ENCODE data around the gene ZNF687. TPM values are rescaled to one million over a fixed set of nuclear protein-coding genes. Genes with fewer than 3 reads are reported as not detected.

The ZNF687 gene
- total RNA-seq, 1 experiment from 2014 or later = 34.3 TPM

DNA sequence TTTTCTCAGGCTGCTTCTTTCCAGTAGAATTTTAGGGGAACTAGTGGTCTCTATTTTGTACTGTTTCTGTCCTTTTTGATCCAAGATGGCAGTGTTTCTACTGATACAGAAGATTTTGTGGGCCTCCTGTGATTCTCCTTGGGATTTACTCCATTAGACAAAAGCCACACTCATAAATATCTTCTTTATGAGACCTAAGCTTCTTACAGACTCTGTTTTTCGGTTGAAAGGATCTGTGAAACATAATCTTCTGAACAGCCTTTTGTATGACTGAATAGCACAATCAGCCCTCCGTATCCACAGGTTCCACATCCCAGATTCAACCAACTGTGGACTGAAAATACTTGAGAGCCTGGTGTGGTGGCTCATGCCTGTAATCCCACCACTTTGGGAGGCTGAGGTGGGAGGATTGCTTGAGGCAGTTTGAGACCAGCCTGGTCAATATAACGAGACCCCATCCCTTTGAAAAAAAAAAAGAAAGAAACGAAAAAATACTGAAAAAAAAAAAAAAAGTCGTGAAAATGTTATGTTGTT is 38.3 kb upstream of the ZNF687 start:
- no peak overlapping the region for H3K4me2 ChIP-seq (ENCODE audit: low read length)
- ATAC-seq = no peak
- no peak overlapping the region for H2AFZ ChIP-seq (ENCODE audit: low read depth, low read length, poor library complexity, severe bottlenecking)
- ChIA-PET POLR2A (no interaction called here), RAD21 (ENCODE audit: low non-redundant PET in 1 of 2, low total read pairs in 2 of 2, uncharacterized antibody in 2 of 2, unreplicated experiment in 2 of 2) (no interaction called here), CTCF (no interaction called here)
- H3K9ac ChIP-seq (ENCODE audit: low read length) = no peak overlapping the region
- BruUV-seq (replicated peaks) = no TSS peak
- DNase-seq (ENCODE audit: low read depth, low spot score) = no peak
- H3K9me2 ChIP-seq (ENCODE audit: insufficient read depth) = no peaks in the 10 kb centered on the region
- H3K27ac ChIP-seq (ENCODE audit: low read depth, low read length) = no peak overlapping the region
- no peaks in the 10 kb centered on the region for H4K20me1 ChIP-seq (ENCODE audit: insufficient read depth)
- H3K27me3 ChIP-seq (ENCODE audit: insufficient read depth, low read length) = no peaks in the 10 kb centered on the region
- H3K4me3 ChIP-seq (replicated peaks in 1 of 2; ENCODE audit: low read depth in 1 of 2, low read length in 2 of 2) = no peak overlapping the region
- intact Hi-C loops (cut with micrococcal nuclease) = loop anchor here (10.0 kb wide), 1 partner anchor 219 kb away; no protein-coding TSS in a partner anchor
- peaks cover 5% of the 10 kb centered on the region; the same call in 1 of the 2 replicates for H3K79me2 ChIP-seq (ENCODE audit: insufficient read depth, low read length)
- H3K36me3 ChIP-seq (ENCODE audit: control insufficient read depth in 1 of 2, insufficient read depth in 2 of 2, low read length in 2 of 2) = peaks cover 63 to 80% of the 10 kb centered on the region in 2 experiments
- TF ChIP-seq ZFX (IDR thresholded peaks at IDR 0.05) (no peak), YY1 (IDR thresholded peaks at IDR 0.05; ENCODE audit: extremely low read depth, insufficient replicate concordance, low read depth, low read length) (no peak), CBX3 (IDR thresholded peaks at IDR 0.05; ENCODE audit: low read depth) (no peak), EGR1 (IDR thresholded peaks at IDR 0.05; ENCODE audit: low read depth) (no peak), POLR2AphosphoS5 (IDR thresholded peaks at IDR 0.05; ENCODE audit: low read depth, low read length) (no peak), EZH2 (IDR thresholded peaks at IDR 0.05) (no peak), SP1 (IDR thresholded peaks at IDR 0.05; ENCODE audit: low read depth) (no peak), TCF7L2 (IDR thresholded peaks at IDR 0.05; ENCODE audit: borderline replicate concordance, extremely low read depth, insufficient read depth, insufficient read length) (no peak), SIN3A (IDR thresholded peaks at IDR 0.05; ENCODE audit: low read depth) (no peak), CEBPB (IDR thresholded peaks at IDR 0.05; ENCODE audit: low read depth) (no peak)
- TF ChIP-seq, protein P1, sequence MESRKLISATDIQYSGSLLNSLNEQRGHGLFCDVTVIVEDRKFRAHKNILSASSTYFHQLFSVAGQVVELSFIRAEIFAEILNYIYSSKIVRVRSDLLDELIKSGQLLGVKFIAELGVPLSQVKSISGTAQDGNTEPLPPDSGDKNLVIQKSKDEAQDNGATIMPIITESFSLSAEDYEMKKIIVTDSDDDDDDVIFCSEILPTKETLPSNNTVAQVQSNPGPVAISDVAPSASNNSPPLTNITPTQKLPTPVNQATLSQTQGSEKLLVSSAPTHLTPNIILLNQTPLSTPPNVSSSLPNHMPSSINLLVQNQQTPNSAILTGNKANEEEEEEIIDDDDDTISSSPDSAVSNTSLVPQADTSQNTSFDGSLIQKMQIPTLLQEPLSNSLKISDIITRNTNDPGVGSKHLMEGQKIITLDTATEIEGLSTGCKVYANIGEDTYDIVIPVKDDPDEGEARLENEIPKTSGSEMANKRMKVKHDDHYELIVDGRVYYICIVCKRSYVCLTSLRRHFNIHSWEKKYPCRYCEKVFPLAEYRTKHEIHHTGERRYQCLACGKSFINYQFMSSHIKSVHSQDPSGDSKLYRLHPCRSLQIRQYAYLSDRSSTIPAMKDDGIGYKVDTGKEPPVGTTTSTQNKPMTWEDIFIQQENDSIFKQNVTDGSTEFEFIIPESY (IDR thresholded peaks at IDR 0.05; ENCODE audit: extremely low read depth, insufficient replicate concordance, low read length) = no peak
- TF ChIP-seq, protein P2, sequence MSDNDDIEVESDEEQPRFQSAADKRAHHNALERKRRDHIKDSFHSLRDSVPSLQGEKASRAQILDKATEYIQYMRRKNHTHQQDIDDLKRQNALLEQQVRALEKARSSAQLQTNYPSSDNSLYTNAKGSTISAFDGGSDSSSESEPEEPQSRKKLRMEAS (IDR thresholded peaks at IDR 0.05) = no peak
- H3K4me1 ChIP-seq (ENCODE audit: control insufficient read depth in 1 of 2, insufficient read depth in 2 of 2, low read length in 2 of 2) = no peaks in the 10 kb centered on the region
- no peaks in the 10 kb centered on the region for H3K9me3 ChIP-seq (ENCODE audit: control insufficient read depth in 1 of 2, insufficient read depth in 1 of 2, low read depth in 1 of 2, low read length in 2 of 2)

Measured in HCT116 (cell line).